Ishikawa (cell line): Measurements from ENCODE around the gene JPH3.

Experiments used
- CEBPB ChIP-seq: IDR thresholded peaks from 2 replicates; pipeline ENCODE4 v1.6.1; 2012
- CREB1 ChIP-seq: IDR thresholded peaks from 2 replicates; pipeline ENCODE4 v1.6.1; 2012; ENCODE audit warnings: low read depth
- EGR1 ChIP-seq: IDR thresholded peaks from 2 replicates; pipeline ENCODE4 v1.6.1; 2012
- EP300 ChIP-seq: IDR thresholded peaks from 2 replicates; pipeline ENCODE4 v1.6.1; 2012; ENCODE audit warnings: borderline replicate concordance
- FOXM1 ChIP-seq: IDR thresholded peaks from 2 replicates; pipeline ENCODE4 v1.6.1; 2012; ENCODE audit warnings: low read depth, borderline replicate concordance
- MAX ChIP-seq: IDR thresholded peaks from 2 replicates; pipeline ENCODE4 v1.6.1; 2012
- NFIC ChIP-seq: IDR thresholded peaks from 2 replicates; pipeline ENCODE4 v1.6.1; 2012
- RAD21 ChIP-seq: IDR thresholded peaks from 2 replicates; pipeline ENCODE4 v1.6.1; 2012; ENCODE audit warnings: low read depth
- REST ChIP-seq: IDR thresholded peaks from 2 replicates; pipeline ENCODE4 v1.6.1; 2012; ENCODE audit warnings: low read depth, mild to moderate bottlenecking
- TAF1 ChIP-seq: IDR thresholded peaks from 2 replicates; pipeline ENCODE4 v1.6.1; 2012; ENCODE audit warnings: low read depth, mild to moderate bottlenecking
- TCF12 ChIP-seq: IDR thresholded peaks from 2 replicates; pipeline ENCODE4 v1.6.1; 2012; ENCODE audit warnings: low read depth
- TEAD4 ChIP-seq: IDR thresholded peaks from 2 replicates; pipeline ENCODE4 v1.6.1; 2012
- USF1 ChIP-seq: IDR thresholded peaks from 2 replicates; pipeline ENCODE4 v1.6.1; 2012
- YY1 ChIP-seq: IDR thresholded peaks from 2 replicates; pipeline ENCODE4 v1.6.1; 2012; ENCODE audit warnings: low read depth
- ZBTB7A ChIP-seq: IDR thresholded peaks from 2 replicates; pipeline ENCODE4 v1.6.1; 2012; ENCODE audit warnings: low read depth

Gene JPH3

GRCh38 chr16:87671715-87672270 is 69.5 kb downstream of the JPH3 start:
- TF ChIP-seq FOXM1 (no peak), NFIC (no peak), RAD21 (no peak), REST (no peak), USF1 (no peak), MAX (no peak), CREB1 (no peak), TAF1 (no peak), EGR1 (no peak), TEAD4 (no peak)

- TF ChIP-seq FOXM1 (no peak), CREB1 (no peak)
Measured at GRCh38 chr16:87674419-87674818, 72.1 kb downstream of the JPH3 start.

GRCh38 chr16:87675111-87675719 is 72.9 kb downstream of the JPH3 start:
- TF ChIP-seq CREB1: no peak
- no peak for TF ChIP-seq CEBPB
- no peak for TF ChIP-seq TAF1
- no peak for TF ChIP-seq EGR1
- TF ChIP-seq TEAD4: no peak
- no peak for TF ChIP-seq EP300
- TF ChIP-seq FOXM1: no peak
- TF ChIP-seq ZBTB7A: no peak
- no peak for TF ChIP-seq REST
- TF ChIP-seq MAX: no peak
- no peak for TF ChIP-seq RAD21
- no peak for TF ChIP-seq TCF12
- TF ChIP-seq YY1: no peak
- no peak for TF ChIP-seq USF1
- TF ChIP-seq NFIC: no peak

- TF ChIP-seq TAF1 (no peak), YY1 (no peak), EP300 (no peak), REST (no peak), ZBTB7A (no peak), MAX (no peak), NFIC (no peak), FOXM1 (no peak), RAD21 (no peak), USF1 (no peak), CREB1 (no peak), TCF12 (no peak), EGR1 (no peak), TEAD4 (no peak), CEBPB (no peak)
Measured at GRCh38 chr16:87677830-87678229, 75.5 kb downstream of the JPH3 start.
